Stomach (tissue), 9 donors: ENCODE data around the gene IGF2BP3. TPM values are rescaled to one million over a fixed set of nuclear protein-coding genes. Genes with fewer than 3 reads are reported as not detected.

Source experiments
- DNase-seq, 2 donors: peaks; one replicate each; pipeline versions ENCODE4 v3.0.0 to v3.0.0-alpha.2; 2013 to 2019
- H3K27ac ChIP-seq, 5 donors: fragments of 200-600 bp in 4 of 5; sonication (generic) in 4 of 5; one replicate each; pipeline ENCODE4 v1.5.1; 2013 to 2019; ENCODE audit warnings: mild to moderate bottlenecking in 1 of 5, moderate library complexity in 1 of 5
- H3K27me3 ChIP-seq, 3 donors: fragments of 200-600 bp; sonication (generic); one replicate each; pipeline ENCODE4 v1.5.1; 2017 to 2019; ENCODE audit warnings: mixed run types in 1 of 3
- H3K36me3 ChIP-seq, 4 donors: fragments of 200-600 bp; sonication (generic); 1 replicate in 3 of 4; 2 replicates in 1 of 4; pipeline ENCODE4 v1.5.1; 2016 to 2019
- H3K4me1 ChIP-seq, 4 donors: fragments of 200-600 bp; sonication (generic); one replicate each; pipeline ENCODE4 v1.5.1; 2016 to 2019
- H3K4me3 ChIP-seq, 4 donors: fragments of 200-600 bp; sonication (generic) in 3 of 4; one replicate each; pipeline ENCODE4 v1.5.1; 2016 to 2019; ENCODE audit warnings: mild to moderate bottlenecking in 1 of 4
- H3K9me3 ChIP-seq, 4 donors: fragments of 200-600 bp; sonication (generic); one replicate each; pipeline ENCODE4 v1.5.1; 2016 to 2019
- EP300 ChIP-seq: sonication (generic); formaldehyde crosslinking; IDR thresholded peaks from one replicate; pipeline ENCODE4 v1.6.1; 2017; ENCODE audit warnings: antibody characterized with exemption
- POLR2A ChIP-seq, 4 donors: fragments of 450-650 bp; IDR thresholded peaks; one replicate each; pipeline ENCODE4 v1.6.1; 2016; ENCODE audit warnings: antibody characterized with exemption in 4 of 4, control low read depth in 2 of 4, mild to moderate bottlenecking in 1 of 4, moderate library complexity in 1 of 4
- POLR2AphosphoS5 ChIP-seq, 3 donors: sonication (generic); formaldehyde crosslinking; IDR thresholded peaks; one replicate each; pipeline ENCODE4 v1.6.1; 2016; ENCODE audit warnings: antibody characterized with exemption in 3 of 3
- WGBS, 5 donors: extraction: QIAGEN DNeasy Blood & Tissue Kit in 3 of 5; methylation state at CpG; one replicate each; pipeline versions ENCODE4 v1.1.5 to v1.1.7; 2013 to 2018; 5-methylcytosine and 5-hydroxymethylcytosine counted together
- intact Hi-C: fragments of 100-400 bp; cut with DNase I; formaldehyde crosslinking; loops from one replicate; pipeline ENCODE4 v1.15.1; 2023; ENCODE audit warnings: low total_unique reads
- polyA plus RNA-seq, 3 donors: library from polyadenylated mRNA; stranded (reverse); fragments of 200-250 nt; gene quantifications; one replicate each; pipeline ENCODE4 v1.2.3, GENCODE V29; 2013
- total RNA-seq, 5 donors: library from RNA; depleted of rRNA; stranded (reverse); fragments of >200 nt; gene quantifications; one replicate each; pipeline versions ENCODE4 v1.1.0 to v1.2.3, GENCODE V29; 2014 to 2016
- TF ChIP-seq, protein P1 (sequence below), 7 experiments: fragments of 450-650 bp in 4 of 7; fragments of 200-600 bp in 3 of 7; sonication (generic) in 3 of 7; IDR thresholded peaks; one replicate each; pipeline ENCODE4 v1.5.1; 2016 to 2019; ENCODE audit warnings: antibody characterized with exemption in 7 of 7, control low read depth in 2 of 7, mild to moderate bottlenecking in 1 of 7
- donor health status: healthy with polysubstance abuse.
- donor health status: Bipolar disorder and iron deficiency.
- donor health status: healthy.

IGF2BP3 gene
- total and polyA plus RNA-seq, 8 donors, result 0.43 to 61.9 (median 5.2) TPM; not detected in 4

DNA sequence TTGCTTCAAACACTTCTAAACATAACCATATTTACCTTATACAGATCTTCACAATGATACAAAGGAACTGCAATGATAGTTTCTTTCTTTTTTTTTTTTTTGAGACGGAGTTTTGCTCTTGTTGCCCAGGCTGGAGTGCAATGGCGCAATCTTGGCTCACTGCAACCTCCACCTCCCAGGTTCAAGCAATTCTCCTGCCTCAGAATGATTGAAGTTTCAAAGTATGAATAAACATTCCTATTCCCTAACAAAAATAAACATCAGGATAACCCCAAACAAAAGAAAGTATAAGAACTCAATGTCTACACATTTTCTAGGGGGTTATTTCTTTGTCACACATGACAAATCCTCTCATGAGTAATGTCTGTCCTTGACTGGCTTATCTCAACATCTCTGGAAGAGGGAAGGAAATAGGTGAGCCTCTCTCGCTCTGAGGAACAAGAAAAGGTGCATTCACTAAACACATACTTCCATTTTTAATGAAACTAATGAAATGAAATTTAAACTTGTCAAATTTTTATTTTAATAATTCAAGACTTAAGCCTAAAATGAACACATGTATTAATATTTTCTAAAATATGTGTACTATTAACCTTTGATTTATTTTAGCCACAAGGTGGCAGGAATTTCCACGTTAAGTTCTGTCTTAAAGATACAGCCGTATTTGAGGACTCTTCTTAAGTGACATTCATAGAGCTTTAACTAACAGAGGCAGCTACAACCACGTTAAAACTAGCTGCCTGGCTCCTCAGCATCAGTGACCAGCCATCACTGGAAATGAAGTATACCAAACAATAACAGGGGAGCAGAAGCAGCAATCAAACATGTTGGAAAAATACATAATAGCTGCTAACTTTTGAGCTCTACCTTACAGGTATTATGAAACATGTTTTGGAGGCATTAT lies 112.8 kb downstream of the IGF2BP3 start:
- Histone ChIP-seq H3K27me3 (peaks cover 0 to 24% (median 0%) of the 10 kb centered on the region in 3 donors), H3K4me1 (peaks cover 0 to 5% (median 2%) of the 10 kb centered on the region in 4 donors), H3K27ac (no peak overlapping the region), H3K36me3 (no peaks in the 10 kb centered on the region), H3K9me3 (no peaks in the 10 kb centered on the region), H3K4me3 (no peak overlapping the region)
- WGBS, 5 donors, result 10 to 21% (median 12%) methylated on average over 6 of the region's 6 CpGs
- intact Hi-C loops, result no loop called here
- TF ChIP-seq POLR2AphosphoS5 (IDR thresholded peaks at IDR 0.05), result no peak
- TF ChIP-seq, protein P1, sequence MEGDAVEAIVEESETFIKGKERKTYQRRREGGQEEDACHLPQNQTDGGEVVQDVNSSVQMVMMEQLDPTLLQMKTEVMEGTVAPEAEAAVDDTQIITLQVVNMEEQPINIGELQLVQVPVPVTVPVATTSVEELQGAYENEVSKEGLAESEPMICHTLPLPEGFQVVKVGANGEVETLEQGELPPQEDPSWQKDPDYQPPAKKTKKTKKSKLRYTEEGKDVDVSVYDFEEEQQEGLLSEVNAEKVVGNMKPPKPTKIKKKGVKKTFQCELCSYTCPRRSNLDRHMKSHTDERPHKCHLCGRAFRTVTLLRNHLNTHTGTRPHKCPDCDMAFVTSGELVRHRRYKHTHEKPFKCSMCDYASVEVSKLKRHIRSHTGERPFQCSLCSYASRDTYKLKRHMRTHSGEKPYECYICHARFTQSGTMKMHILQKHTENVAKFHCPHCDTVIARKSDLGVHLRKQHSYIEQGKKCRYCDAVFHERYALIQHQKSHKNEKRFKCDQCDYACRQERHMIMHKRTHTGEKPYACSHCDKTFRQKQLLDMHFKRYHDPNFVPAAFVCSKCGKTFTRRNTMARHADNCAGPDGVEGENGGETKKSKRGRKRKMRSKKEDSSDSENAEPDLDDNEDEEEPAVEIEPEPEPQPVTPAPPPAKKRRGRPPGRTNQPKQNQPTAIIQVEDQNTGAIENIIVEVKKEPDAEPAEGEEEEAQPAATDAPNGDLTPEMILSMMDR (IDR thresholded peaks at IDR 0.05), result peak in 2 of 7 experiments; percentile 8 to 35
- DNase-seq, result peak in 1 of 2 donors; percentile 74

DNA sequence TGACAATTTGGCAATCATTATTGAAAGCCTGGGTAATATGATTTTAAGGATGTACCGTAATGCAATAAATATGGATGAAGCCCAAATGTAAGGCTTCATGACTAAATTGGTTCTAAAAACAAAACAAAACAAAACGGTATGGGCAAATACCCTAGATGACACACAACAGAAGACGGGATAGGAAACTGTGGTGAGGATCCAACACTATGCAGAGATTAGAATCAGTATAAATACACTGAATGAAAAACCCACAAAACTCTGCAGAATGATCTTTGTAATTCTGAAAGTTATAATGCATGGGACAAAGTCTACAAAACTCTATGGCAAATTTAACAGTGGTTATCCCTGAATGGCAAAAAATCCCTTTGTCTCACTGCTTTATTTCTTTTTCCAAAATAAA lies 113.6 kb downstream of the IGF2BP3 start:
- peaks cover 0 to 5% (median 2%) of the 10 kb centered on the region in 4 donors for H3K4me1 ChIP-seq
- H3K27me3 ChIP-seq, result peaks cover 0 to 29% (median 0%) of the 10 kb centered on the region in 3 donors
- H3K27ac ChIP-seq, result no peak overlapping the region
- H3K9me3 ChIP-seq, result no peaks in the 10 kb centered on the region
- intact Hi-C loops, result no loop called here
- whole genome bisulfite sequencing, 5 donors, result 44 to 55% (median 49%) methylated on average over 3 of the region's 3 CpGs
- H3K36me3 ChIP-seq, result no peaks in the 10 kb centered on the region
- TF ChIP-seq, protein P1 (IDR thresholded peaks at IDR 0.05), result no peak
- TF ChIP-seq EP300 (no peak), POLR2A (IDR thresholded peaks at IDR 0.05) (no peak), POLR2AphosphoS5 (IDR thresholded peaks at IDR 0.05) (no peak)
- no peak for DNase-seq
- no peak overlapping the region for H3K4me3 ChIP-seq

DNA sequence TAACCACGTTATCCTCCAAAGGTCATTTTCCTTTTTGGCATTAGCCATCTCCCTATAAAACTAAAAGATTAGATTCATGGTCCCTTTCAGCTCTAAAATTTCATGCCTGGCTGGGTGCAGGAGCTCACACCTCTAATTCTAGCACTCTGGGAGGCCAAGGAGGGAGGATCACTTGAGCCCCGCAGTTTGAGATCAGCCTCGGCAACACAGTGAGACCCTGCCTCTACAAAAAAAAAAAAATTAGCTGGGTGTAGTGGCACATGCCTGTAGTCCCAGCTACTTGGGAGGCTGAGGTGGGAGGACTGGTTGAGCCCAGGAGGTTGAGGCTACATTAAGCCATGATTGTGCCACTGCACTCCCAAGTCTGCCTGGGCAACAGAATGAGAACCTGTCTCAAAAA lies 114.1 kb downstream of the IGF2BP3 start:
- DNase-seq, result no peak
- H3K27me3 ChIP-seq, result peaks cover 0 to 35% (median 0%) of the 10 kb centered on the region in 3 donors
- H3K36me3 ChIP-seq, result no peaks in the 10 kb centered on the region
- WGBS, 5 donors, result 56 to 84% (median 60%) methylated on average over 3 of the region's 3 CpGs
- no peak overlapping the region for H3K27ac ChIP-seq
- H3K4me3 ChIP-seq, result no peak overlapping the region
- H3K9me3 ChIP-seq, result no peaks in the 10 kb centered on the region
- TF ChIP-seq POLR2AphosphoS5 (IDR thresholded peaks at IDR 0.05) (no peak), POLR2A (IDR thresholded peaks at IDR 0.05) (no peak), EP300 (no peak)
- TF ChIP-seq, protein P1 (IDR thresholded peaks at IDR 0.05), result no peak
- peaks cover 0 to 5% (median 2%) of the 10 kb centered on the region in 4 donors for H3K4me1 ChIP-seq
- intact Hi-C loops, result no loop called here

DNA sequence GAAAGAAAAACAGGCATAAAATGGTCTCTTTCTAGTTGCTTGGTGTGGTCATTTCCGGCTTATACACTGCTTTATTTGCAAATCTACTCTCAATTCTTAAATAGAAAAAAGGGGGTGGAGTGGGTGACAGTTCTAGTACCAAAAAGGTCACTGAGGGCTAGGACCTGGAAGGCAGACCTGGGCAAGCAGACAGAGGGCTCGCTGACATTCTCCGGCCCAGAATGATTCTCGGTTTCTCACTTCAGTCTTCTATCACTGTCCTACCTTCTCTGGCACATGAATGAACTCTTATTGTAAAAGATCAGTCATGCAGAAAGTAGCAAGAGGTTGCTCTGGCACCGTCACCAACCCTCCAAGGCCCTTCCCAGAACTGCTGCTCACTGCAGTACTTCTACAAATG lies 117.1 kb downstream of the IGF2BP3 start:
- WGBS, 5 donors, result 83 to 91% (median 90%) methylated on average over 5 of the region's 5 CpGs
- Histone ChIP-seq H3K9me3 (no peaks in the 10 kb centered on the region), H3K27ac (no peak overlapping the region), H3K4me3 (no peak overlapping the region), H3K36me3 (no peaks in the 10 kb centered on the region), H3K27me3 (peaks cover 0 to 39% (median 0%) of the 10 kb centered on the region in 3 donors), H3K4me1 (peaks cover 0 to 5% (median 2%) of the 10 kb centered on the region in 4 donors)
- DNase-seq, result no peak
- intact Hi-C loops, result no loop called here
- TF ChIP-seq EP300 (no peak), POLR2AphosphoS5 (IDR thresholded peaks at IDR 0.05) (no peak), POLR2A (IDR thresholded peaks at IDR 0.05) (no peak)
- TF ChIP-seq, protein P1 (IDR thresholded peaks at IDR 0.05), result no peak
